IMR-90 (cell line): Measurements from ENCODE around the gene FAM117B.
"Not testable (repeated sequence)": the region's sequence is repeated elsewhere in the genome, so short reads cannot be mapped to it uniquely, and the experiment has no call there.

Experiments used
- BHLHE40 ChIP-seq: fragments of 150-350 bp; IDR thresholded peaks from 2 replicates; pipeline ENCODE4 v1.6.1; 2016; ENCODE audit warnings: mild to moderate bottlenecking, low read depth, low read length
- CHD1 ChIP-seq: IDR thresholded peaks from 2 replicates; pipeline ENCODE4 v1.6.1; 2012; ENCODE audit warnings: low read depth, low read length, improper control_type of control experiment
- CTCF ChIP-seq: conservative IDR thresholded peaks from 2 replicates; pipeline ENCODE4 v1.5.1; 2012; ENCODE audit warnings: mild to moderate bottlenecking, low read depth, low read length, improper control_type of control experiment
- ELK1 ChIP-seq: fragments of 150-350 bp; IDR thresholded peaks from 2 replicates; pipeline ENCODE4 v1.6.1; 2016; ENCODE audit warnings: low read depth, mild to moderate bottlenecking, low read length, moderate library complexity, borderline replicate concordance
- MXI1 ChIP-seq: IDR thresholded peaks from 2 replicates; pipeline ENCODE4 v1.6.1; 2012; ENCODE audit warnings: low read depth, mild to moderate bottlenecking, low read length, moderate library complexity, borderline replicate concordance
- POLR2A ChIP-seq: IDR thresholded peaks from 2 replicates; pipeline ENCODE4 v1.6.1; 2012; ENCODE audit warnings: mild to moderate bottlenecking, low read depth, low read length
- RAD21 ChIP-seq: IDR thresholded peaks from 2 replicates; pipeline ENCODE4 v1.6.1; 2012; ENCODE audit warnings: low read length, improper control_type of control experiment
- RFX5 ChIP-seq: IDR thresholded peaks from 2 replicates; pipeline ENCODE4 v1.8.0; 2012; ENCODE audit warnings: low read depth, mild to moderate bottlenecking, low read length, moderate library complexity
- TF ChIP-seq, protein P1 (sequence below): fragments of 150-350 bp; IDR thresholded peaks from 2 replicates; pipeline ENCODE4 v1.6.1; 2017; ENCODE audit warnings: mild to moderate bottlenecking, antibody characterized with exemption, low read length, low read depth

GRCh38 chr2:202714971-202715935 is 80.5 kb downstream of the FAM117B start:
- TF ChIP-seq CTCF, RFX5, RAD21, POLR2A, MXI1, CHD1, ELK1, BHLHE40: not testable (repeated sequence)
- TF ChIP-seq, protein P1, sequence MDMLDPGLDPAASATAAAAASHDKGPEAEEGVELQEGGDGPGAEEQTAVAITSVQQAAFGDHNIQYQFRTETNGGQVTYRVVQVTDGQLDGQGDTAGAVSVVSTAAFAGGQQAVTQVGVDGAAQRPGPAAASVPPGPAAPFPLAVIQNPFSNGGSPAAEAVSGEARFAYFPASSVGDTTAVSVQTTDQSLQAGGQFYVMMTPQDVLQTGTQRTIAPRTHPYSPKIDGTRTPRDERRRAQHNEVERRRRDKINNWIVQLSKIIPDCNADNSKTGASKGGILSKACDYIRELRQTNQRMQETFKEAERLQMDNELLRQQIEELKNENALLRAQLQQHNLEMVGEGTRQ, result not testable (repeated sequence)
